DND-41 (cell line): ENCODE results near the gene PTPN1.
"Not testable (repeated sequence)": the region's sequence is repeated elsewhere in the genome, so short reads cannot be mapped to it uniquely, and the experiment has no call there.

Experiments used
- ATAC-seq: fragments of 200-7000 bp; cut with Tn5 transposase; 3 replicates; pipeline ENCODE4 v1.9.1; 2021; ENCODE audit warnings: low read depth; ENCODE audit not compliant: insufficient read depth
- DNase-seq: peaks from one replicate; pipeline ENCODE4 v3.0.0-alpha.2; 2020
- H2AFZ ChIP-seq: 2 replicates; pipeline ENCODE4 v1.6.0; 2012; ENCODE audit warnings: low read depth, low read length
- H3K27ac ChIP-seq: 2 replicates; pipeline ENCODE4 v1.5.1; 2012; ENCODE audit warnings: low read length, inconsistent platforms
- H3K27me3 ChIP-seq: fragments of 200-600 bp; sonication (generic); 2 replicates; pipeline ENCODE4 v1.6.0; 2012; ENCODE audit warnings: low read length, mild to moderate bottlenecking, inconsistent platforms; ENCODE audit not compliant: insufficient read depth, poor library complexity
- H3K36me3 ChIP-seq: 2 replicates; pipeline ENCODE4 v1.5.1; 2012; ENCODE audit warnings: low read length, inconsistent platforms; ENCODE audit not compliant: insufficient read depth
- H3K4me1 ChIP-seq: 2 replicates; pipeline ENCODE4 v1.5.1; 2012; ENCODE audit warnings: mild to moderate bottlenecking, low read length; ENCODE audit not compliant: insufficient read depth
- H3K4me2 ChIP-seq: 2 replicates; pipeline ENCODE4 v1.6.0; 2012; ENCODE audit warnings: mild to moderate bottlenecking, moderate library complexity, low read length, inconsistent platforms; ENCODE audit not compliant: insufficient read depth
- H3K4me3 ChIP-seq, 2 experiments: fragments of 200-600 bp in 1 of 2; shearing (Covaris generic) in 1 of 2; 2 replicates each; pipeline ENCODE4 v1.5.1; 2012 to 2016; ENCODE audit warnings: inconsistent platforms in 2 of 2, low read length in 2 of 2, mild to moderate bottlenecking in 2 of 2, low read depth in 1 of 2, moderate library complexity in 1 of 2
- H3K79me2 ChIP-seq: 2 replicates; pipeline ENCODE4 v1.6.0; 2012; ENCODE audit warnings: low read length, inconsistent platforms; ENCODE audit not compliant: insufficient read depth
- H3K9ac ChIP-seq: 2 replicates; pipeline ENCODE4 v1.6.0; 2012; ENCODE audit warnings: low read depth, mild to moderate bottlenecking, inconsistent platforms, low read length, moderate library complexity
- H3K9me3 ChIP-seq: 2 replicates; pipeline ENCODE4 v1.5.1; 2012; ENCODE audit warnings: low read length, moderate library complexity, mild to moderate bottlenecking, inconsistent platforms; ENCODE audit not compliant: insufficient read depth, severe bottlenecking
- H4K20me1 ChIP-seq: 2 replicates; pipeline ENCODE4 v1.6.0; 2012; ENCODE audit warnings: low read length; ENCODE audit not compliant: insufficient read depth
- CTCF ChIP-seq: IDR thresholded peaks from 2 replicates; pipeline ENCODE4 v1.5.1; 2012; ENCODE audit warnings: borderline replicate concordance, low read length, moderate library complexity, mild to moderate bottlenecking; ENCODE audit not compliant: poor library complexity, severe bottlenecking; ENCODE audit errors: extremely low read depth
- EZH2 ChIP-seq: IDR thresholded peaks from 3 replicates; pipeline ENCODE4 v1.6.1; 2012; ENCODE audit warnings: borderline replicate concordance, low read depth, mild to moderate bottlenecking, moderate library complexity, low read length, inconsistent platforms; ENCODE audit not compliant: severe bottlenecking

Gene PTPN1

GRCh38 chr20:50617022-50617421 lies 106.8 kb downstream of the PTPN1 start:
- DNase-seq (no peak), ATAC-seq (no peak)
- no peak overlapping the region for H3K4me2 ChIP-seq
- no peak overlapping the region for H2AFZ ChIP-seq
- H4K20me1 ChIP-seq = peaks cover 2% of the 10 kb centered on the region; the same call in 1 of the 2 replicates
- no peaks in the 10 kb centered on the region for H3K27me3 ChIP-seq
- no peak overlapping the region for H3K4me3 ChIP-seq
- TF ChIP-seq EZH2 (no peak), CTCF (no peak)
- H3K36me3 ChIP-seq = no peaks in the 10 kb centered on the region
- peaks cover 6% of the 10 kb centered on the region for H3K9me3 ChIP-seq
- no peak overlapping the region for H3K27ac ChIP-seq
- no peaks in the 10 kb centered on the region for H3K4me1 ChIP-seq
- no peak overlapping the region for H3K9ac ChIP-seq
- no peaks in the 10 kb centered on the region for H3K79me2 ChIP-seq

GRCh38 chr20:50618537-50618936 lies 108.4 kb downstream of the PTPN1 start:
- Histone ChIP-seq H3K27me3 (peaks cover 5% of the 10 kb centered on the region), H4K20me1 (peaks cover 2% of the 10 kb centered on the region; the same call in 1 of the 2 replicates), H3K79me2 (no peaks in the 10 kb centered on the region), H3K9me3 (peaks cover 6% of the 10 kb centered on the region), H2AFZ (no peak overlapping the region), H3K27ac (no peak overlapping the region), H3K4me2 (no peak overlapping the region), H3K36me3 (no peaks in the 10 kb centered on the region), H3K4me1 (no peaks in the 10 kb centered on the region), H3K9ac (no peak overlapping the region), H3K4me3 (no peak overlapping the region)
- no peak for ATAC-seq
- DNase-seq = no peak
- TF ChIP-seq CTCF = no peak
- TF ChIP-seq EZH2 = no peak

- not testable (repeated sequence) for H3K4me2 ChIP-seq, ATAC-seq
Observed at GRCh38 chr20:50620459-50620858, 110.3 kb downstream of the PTPN1 start.

GRCh38 chr20:50621068-50621665 lies 111.0 kb downstream of the PTPN1 start:
- peaks cover 6% of the 10 kb centered on the region for H3K9me3 ChIP-seq
- no peak for TF ChIP-seq CTCF
- no peak for TF ChIP-seq EZH2
- no peak overlapping the region for H3K9ac ChIP-seq
- no peak overlapping the region for H2AFZ ChIP-seq
- H4K20me1 ChIP-seq = peaks cover 3% of the 10 kb centered on the region; the same call in 1 of the 2 replicates
- no peaks in the 10 kb centered on the region for H3K79me2 ChIP-seq
- H3K27me3 ChIP-seq = peaks cover 5% of the 10 kb centered on the region
- no peak overlapping the region for H3K27ac ChIP-seq
- DNase-seq (no peak), ATAC-seq (no peak)
- H3K4me3 ChIP-seq = no peak overlapping the region
- H3K4me1 ChIP-seq = no peaks in the 10 kb centered on the region
- H3K4me2 ChIP-seq = no peak overlapping the region
- no peaks in the 10 kb centered on the region for H3K36me3 ChIP-seq

More at GRCh38 chr20:50620459-50620858, 110.3 kb downstream of the PTPN1 start:
- not testable (repeated sequence) for H3K9me3 ChIP-seq, DNase-seq, H2AFZ ChIP-seq, H3K36me3 ChIP-seq, H3K9ac ChIP-seq, H3K4me3 ChIP-seq, H3K4me1 ChIP-seq, H3K27me3 ChIP-seq, H3K27ac ChIP-seq, H3K79me2 ChIP-seq, H4K20me1 ChIP-seq
